HG02798 (cell line): ENCODE measurements around the gene FGD6.

Experiments used
- ATAC-seq: cut with Tn5 transposase; IDR thresholded peaks from one replicate; pipeline ENCODE4 v1.9.1; 2021; ENCODE audit warnings: mild to moderate bottlenecking; ENCODE audit not compliant: unreplicated experiment, poor library complexity

Gene FGD6

GRCh38 chr12:95037906-95038305 is 179.4 kb downstream of the FGD6 start:
- no peak for ATAC-seq

DNA sequence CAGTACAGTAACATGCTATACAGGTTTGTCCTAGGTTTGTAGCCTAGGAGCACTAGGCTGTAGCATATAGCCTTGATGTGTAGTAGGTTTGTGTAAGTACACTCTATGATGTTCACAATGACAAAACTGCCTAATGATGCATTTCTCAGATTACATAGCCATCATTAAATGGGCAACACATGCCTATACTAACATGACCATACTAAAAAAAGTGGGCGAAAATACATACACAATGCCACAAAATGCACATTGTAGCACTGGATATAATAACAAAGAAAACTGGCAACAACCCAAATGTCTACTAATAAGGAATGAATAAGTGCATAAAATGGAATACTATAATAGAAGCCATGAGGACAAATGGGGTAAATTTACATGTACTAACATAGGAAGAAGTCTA is 182.5 kb downstream of the FGD6 start:
- no peak for ATAC-seq
